Measurements from ENCODE around the gene TDRKH. TPM values are rescaled to one million over a fixed set of nuclear protein-coding genes. Genes with fewer than 3 reads are reported as not detected.

Gene TDRKH
- total RNA-seq, 5 donors from 2014 or later (not counting 1 experiment from before 2014, with no cell fraction given) = 9.6 to 26.3 (median 22.1) TPM

- Histone ChIP-seq H3K9me3 (no peaks in the 10 kb centered on the region), H3K27ac (ENCODE audit: low read length) (no peak overlapping the region), H3K27me3 (replicated peaks in 1 of 2; ENCODE audit: control insufficient read depth in 2 of 2, extremely low read depth in 1 of 2, insufficient read depth in 2 of 2, low read length in 1 of 2) (peaks cover 10 to 42% of the 10 kb centered on the region in 2 experiments), H3K36me3 (ENCODE audit: control insufficient read depth in 2 of 2, extremely low read depth in 1 of 2, insufficient read depth in 1 of 2, low read length in 1 of 2) (no peaks in the 10 kb centered on the region), H3K4me1 (ENCODE audit: control insufficient read depth in 1 of 2, extremely low read depth in 1 of 2, insufficient read depth in 2 of 2, low read length in 2 of 2) (peaks cover 0 to 16% of the 10 kb centered on the region in 2 experiments), H3K4me3 (ENCODE audit: control insufficient read depth in 1 of 2, extremely low read depth in 1 of 2, low read length in 1 of 2) (no peak overlapping the region)
- CTCF ChIA-PET = no interaction called here
- no peak for DNase-seq
- Mint-ChIP-seq H3K4me1 (peaks cover 19 to 23% (median 21%) of the 10 kb centered on the region in 3 donors), H3K4me3 (no peak overlapping the region), H3K36me3 (no peaks in the 10 kb centered on the region), H3K27me3 (peaks cover 32 to 67% of the 10 kb centered on the region in 2 donors), H3K27ac (no peak overlapping the region), H3K9me3 (no peaks in the 10 kb centered on the region)
- no peak for ATAC-seq (replicated peaks in 1 of 4)
- no CpG with 5 or more reads among the region's 3 CpGs for WGBS (ENCODE audit: insufficient coverage)
- POLR2A ChIA-PET = interaction anchor here in 1 of 2 donors (0.6 kb wide), 1 partner anchor 19 kb away, joined by 3 read pairs; no protein-coding TSS in a partner anchor
Observed at GRCh38 chr1:151723726-151724370, 66.5 kb downstream of the TDRKH start.

Other genes starting within 250 kb of the TDRKH start
- 10 to 100 TPM; 24.2 to 33.6 (median 31.6) TPM for gene SNX27, start 178.4 kb downstream of the TDRKH start, total RNA-seq
- not detected for gene CELF3, start 73.7 kb downstream of the TDRKH start, total RNA-seq
- gene RIIAD1, start 69.0 kb downstream of the TDRKH start, total RNA-seq = not detected
- 100 to 1,000 TPM in 2 of 5 donors, 10 to 100 TPM in 3; 72.0 to 131 (median 88.7) TPM for gene MRPL9, start 27.0 kb downstream of the TDRKH start, total RNA-seq
- under 1 TPM in 3 of 5 donors, not detected in 2; 0.25 to 0.40 (median 0.36) TPM for gene LINGO4, start 14.9 kb upstream of the TDRKH start, total RNA-seq
- 10 to 100 TPM in 1 of 5 donors, 1 to 10 TPM in 4; 1.5 to 11.6 (median 7.6) TPM for gene RORC, start 41.3 kb upstream of the TDRKH start, total RNA-seq
- 1 to 10 TPM in 2 of 5 donors, under 1 TPM in 3; 0.26 to 1.1 (median 0.85) TPM for gene C2CD4D, start 49.3 kb upstream of the TDRKH start, total RNA-seq
- not detected for gene THEM5, start 63.2 kb upstream of the TDRKH start, total RNA-seq
- 100 to 1,000 TPM in 2 of 5 donors, 10 to 100 TPM in 3; 48.2 to 119 (median 97.6) TPM for gene THEM4, start 119.0 kb upstream of the TDRKH start, total RNA-seq
- 100 to 1,000 TPM; 157 to 277 (median 264) TPM for gene S100A10, start 203.4 kb upstream of the TDRKH start, total RNA-seq
- 100 to 1,000 TPM in 3 of 5 donors, 10 to 100 TPM in 2; 37.3 to 254 (median 195) TPM for gene S100A11, start 246.5 kb upstream of the TDRKH start, total RNA-seq